HG03045 (cell line): ENCODE data around the gene AGMO.

Experiments used
- ATAC-seq: cut with Tn5 transposase; IDR thresholded peaks from one replicate; pipeline ENCODE4 v1.9.1; 2021; ENCODE audit warnings: mild to moderate bottlenecking, moderate library complexity; ENCODE audit not compliant: unreplicated experiment

The AGMO gene

DNA sequence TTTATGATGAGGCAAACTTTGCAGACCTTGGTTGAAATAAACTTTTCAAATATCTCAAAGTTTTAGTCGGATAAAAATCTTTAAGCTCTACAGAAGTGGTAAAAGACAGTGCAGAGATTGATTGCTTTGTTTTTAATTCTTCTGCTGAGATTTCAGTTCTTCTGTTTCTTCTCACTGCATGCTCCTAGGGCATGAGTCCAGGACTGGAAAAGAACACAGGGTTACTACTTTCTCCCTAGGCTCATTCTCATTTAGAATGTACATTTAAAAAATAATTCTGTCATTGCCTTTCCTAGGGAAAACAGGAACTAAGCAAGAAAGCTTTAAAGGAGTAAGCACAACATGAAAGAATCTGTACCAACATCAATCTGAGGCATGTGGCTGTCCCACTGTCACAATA is 402.6 kb downstream of the AGMO start:
- ATAC-seq, result no peak

GRCh38 chr7:15158141-15158810 is 403.5 kb downstream of the AGMO start:
- no peak for ATAC-seq
